Hepatocyte (in vitro differentiated cells): Measurements from ENCODE around the gene GRID1.

Experiments used
- CTCF ChIP-seq: fragments of 200-600 bp; sonication (generic); IDR thresholded peaks from 2 replicates; pipeline ENCODE4 v1.5.1; 2016; ENCODE audit warnings: antibody characterized with exemption, mild to moderate bottlenecking; ENCODE audit not compliant: poor library complexity
- EZH2 ChIP-seq: fragments of 200-600 bp; sonication (generic); IDR thresholded peaks from 2 replicates; pipeline ENCODE4 v1.6.1; 2016; ENCODE audit warnings: antibody characterized with exemption, mild to moderate bottlenecking, borderline replicate concordance
- EZH2phosphoT487 ChIP-seq: fragments of 200-600 bp; sonication (generic); IDR thresholded peaks from one replicate; pipeline ENCODE4 v1.6.1; 2018; ENCODE audit warnings: antibody characterized with exemption, mild to moderate bottlenecking, low read depth, moderate library complexity; ENCODE audit not compliant: unreplicated experiment, severe bottlenecking

GRCh38 chr10:85848756-85849155 is 517.8 kb downstream of the GRID1 start:
- TF ChIP-seq CTCF = no peak
- TF ChIP-seq EZH2 = no peak
- TF ChIP-seq EZH2phosphoT487 = no peak
